SK-N-SH treated with all-trans-retinoic acid at 6 μM for 48 hours (cell line): ENCODE measurements around the gene HOXB7.

Source experiments
- ATAC-seq: fragments of 200-7000 bp; cut with Tn5 transposase; 3 replicates; pipeline ENCODE4 v1.9.1; 2020; ENCODE audit warnings: mild to moderate bottlenecking, moderate library complexity
- ARNTL ChIP-seq: fragments of 450-650 bp; formaldehyde crosslinking; IDR thresholded peaks from 2 replicates; pipeline ENCODE4 v1.5.0; 2020; ENCODE audit warnings: low read depth, mild to moderate bottlenecking, moderate library complexity, borderline replicate concordance
- BACH2 ChIP-seq: fragments of 250-450 bp; sonication (Bioruptor Pico); IDR thresholded peaks from 2 replicates; pipeline ENCODE4 v1.9.0; 2021; ENCODE audit warnings: mild to moderate bottlenecking, borderline replicate concordance
- CSDC2 ChIP-seq: fragments of 250-450 bp; sonication (Bioruptor Pico); IDR thresholded peaks from 2 replicates; pipeline ENCODE4 v1.5.0; 2020; ENCODE audit warnings: mild to moderate bottlenecking, moderate library complexity
- ESRRG ChIP-seq: fragments of 250-450 bp; sonication (Bioruptor Pico); IDR thresholded peaks from 2 replicates; pipeline ENCODE4 v1.6.1; 2021; ENCODE audit warnings: mild to moderate bottlenecking
- GLIS3 ChIP-seq: fragments of 250-450 bp; sonication (Bioruptor Pico); IDR thresholded peaks from 2 replicates; pipeline ENCODE4 v1.5.0; 2020; ENCODE audit warnings: mild to moderate bottlenecking, moderate library complexity
- ISL1 ChIP-seq: fragments of 250-450 bp; sonication (Bioruptor Pico); IDR thresholded peaks from 2 replicates; pipeline ENCODE4 v2.1.2; 2022; ENCODE audit warnings: mild to moderate bottlenecking, moderate library complexity
- OSR1 ChIP-seq: fragments of 250-450 bp; sonication (Bioruptor Pico); IDR thresholded peaks from 2 replicates; pipeline ENCODE4 v1.8.0; 2022; ENCODE audit warnings: moderate library complexity, mild to moderate bottlenecking, inconsistent platforms
- POU6F1 ChIP-seq: fragments of 250-450 bp; sonication (Bioruptor Pico); IDR thresholded peaks from 2 replicates; pipeline ENCODE4 v1.8.0; 2021; ENCODE audit warnings: low read depth, mild to moderate bottlenecking, moderate library complexity, borderline replicate concordance
- PPARA ChIP-seq: fragments of 250-450 bp; sonication (Bioruptor Pico); IDR thresholded peaks from 2 replicates; pipeline ENCODE4 v1.5.0; 2020; ENCODE audit warnings: mild to moderate bottlenecking, borderline replicate concordance
- RARB ChIP-seq: fragments of 250-450 bp; sonication (Bioruptor Pico); IDR thresholded peaks from 2 replicates; pipeline ENCODE4 v1.8.0; 2021; ENCODE audit warnings: mild to moderate bottlenecking, moderate library complexity
- SNAI2 ChIP-seq: fragments of 250-450 bp; sonication (Bioruptor Pico); IDR thresholded peaks from 2 replicates; pipeline ENCODE4 v1.5.0; 2020; ENCODE audit warnings: mild to moderate bottlenecking, moderate library complexity
- TCF4 ChIP-seq: fragments of 250-450 bp; sonication (Bioruptor Pico); IDR thresholded peaks from 2 replicates; pipeline ENCODE4 v1.8.0; 2021; ENCODE audit warnings: mild to moderate bottlenecking, moderate library complexity, borderline replicate concordance
- TOX ChIP-seq: fragments of 250-450 bp; sonication (Bioruptor Pico); IDR thresholded peaks from 2 replicates; pipeline ENCODE4 v1.8.0; 2021; ENCODE audit warnings: mild to moderate bottlenecking, moderate library complexity, borderline replicate concordance
- ZC3H10 ChIP-seq: fragments of 250-450 bp; sonication (Bioruptor Pico); IDR thresholded peaks from 2 replicates; pipeline ENCODE4 v1.5.1; 2021; ENCODE audit warnings: mild to moderate bottlenecking, moderate library complexity
- ZFP3 ChIP-seq: fragments of 250-450 bp; sonication (Bioruptor Pico); IDR thresholded peaks from 2 replicates; pipeline ENCODE4 v1.5.0; 2020; ENCODE audit warnings: mild to moderate bottlenecking, moderate library complexity
- ZNF565 ChIP-seq: fragments of 450-650 bp; formaldehyde crosslinking; conservative IDR thresholded peaks from 2 replicates; pipeline ENCODE4 v1.5.0; 2020; ENCODE audit warnings: low read depth, mild to moderate bottlenecking, moderate library complexity
- ZNF70 ChIP-seq: fragments of 450-650 bp; formaldehyde crosslinking; IDR thresholded peaks from 2 replicates; pipeline ENCODE4 v1.5.0; 2020; ENCODE audit warnings: mild to moderate bottlenecking, moderate library complexity
- ZNF8 ChIP-seq: fragments of 450-650 bp; formaldehyde crosslinking; IDR thresholded peaks from 2 replicates; pipeline ENCODE4 v1.5.0; 2020; ENCODE audit warnings: mild to moderate bottlenecking, moderate library complexity
- TF ChIP-seq, protein P1 (sequence below): fragments of 250-450 bp; sonication (Bioruptor Pico); IDR thresholded peaks from 2 replicates; pipeline ENCODE4 v1.8.0; 2020; ENCODE audit warnings: mild to moderate bottlenecking, moderate library complexity, borderline replicate concordance
- TF ChIP-seq, protein P2 (sequence below): fragments of 250-450 bp; sonication (Bioruptor Pico); IDR thresholded peaks from 2 replicates; pipeline ENCODE4 v1.5.0; 2020; ENCODE audit warnings: mild to moderate bottlenecking, moderate library complexity
- TF ChIP-seq, protein P3 (sequence below): fragments of 250-450 bp; sonication (Bioruptor Pico); IDR thresholded peaks from 2 replicates; pipeline ENCODE4 v1.5.1; 2020; ENCODE audit warnings: low read depth, mild to moderate bottlenecking, moderate library complexity

HOXB7 gene

GRCh38 chr17:48559122-48559839, 51.5 kb downstream of the HOXB7 start:
- TF ChIP-seq TOX (no peak), ZC3H10 (CRISPR knock-in tag) (no peak), ISL1 (no peak), ZNF8 (no peak), ESRRG (no peak), SNAI2 (CRISPR knock-in tag) (no peak), POU6F1 (CRISPR knock-in tag) (no peak), GLIS3 (CRISPR knock-in tag) (no peak), BACH2 (CRISPR knock-in tag) (no peak), PPARA (CRISPR knock-in tag) (no peak), TCF4 (CRISPR knock-in tag) (no peak), ZFP3 (no peak), OSR1 (no peak), CSDC2 (CRISPR knock-in tag) (no peak), ZNF565 (CRISPR knock-in tag) (no peak), ZNF70 (CRISPR knock-in tag) (no peak), ARNTL (no peak)
- TF ChIP-seq, protein P1, sequence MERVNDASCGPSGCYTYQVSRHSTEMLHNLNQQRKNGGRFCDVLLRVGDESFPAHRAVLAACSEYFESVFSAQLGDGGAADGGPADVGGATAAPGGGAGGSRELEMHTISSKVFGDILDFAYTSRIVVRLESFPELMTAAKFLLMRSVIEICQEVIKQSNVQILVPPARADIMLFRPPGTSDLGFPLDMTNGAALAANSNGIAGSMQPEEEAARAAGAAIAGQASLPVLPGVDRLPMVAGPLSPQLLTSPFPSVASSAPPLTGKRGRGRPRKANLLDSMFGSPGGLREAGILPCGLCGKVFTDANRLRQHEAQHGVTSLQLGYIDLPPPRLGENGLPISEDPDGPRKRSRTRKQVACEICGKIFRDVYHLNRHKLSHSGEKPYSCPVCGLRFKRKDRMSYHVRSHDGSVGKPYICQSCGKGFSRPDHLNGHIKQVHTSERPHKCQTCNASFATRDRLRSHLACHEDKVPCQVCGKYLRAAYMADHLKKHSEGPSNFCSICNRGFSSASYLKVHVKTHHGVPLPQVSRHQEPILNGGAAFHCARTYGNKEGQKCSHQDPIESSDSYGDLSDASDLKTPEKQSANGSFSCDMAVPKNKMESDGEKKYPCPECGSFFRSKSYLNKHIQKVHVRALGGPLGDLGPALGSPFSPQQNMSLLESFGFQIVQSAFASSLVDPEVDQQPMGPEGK (CRISPR knock-in tag): no peak
- TF ChIP-seq, protein P2, sequence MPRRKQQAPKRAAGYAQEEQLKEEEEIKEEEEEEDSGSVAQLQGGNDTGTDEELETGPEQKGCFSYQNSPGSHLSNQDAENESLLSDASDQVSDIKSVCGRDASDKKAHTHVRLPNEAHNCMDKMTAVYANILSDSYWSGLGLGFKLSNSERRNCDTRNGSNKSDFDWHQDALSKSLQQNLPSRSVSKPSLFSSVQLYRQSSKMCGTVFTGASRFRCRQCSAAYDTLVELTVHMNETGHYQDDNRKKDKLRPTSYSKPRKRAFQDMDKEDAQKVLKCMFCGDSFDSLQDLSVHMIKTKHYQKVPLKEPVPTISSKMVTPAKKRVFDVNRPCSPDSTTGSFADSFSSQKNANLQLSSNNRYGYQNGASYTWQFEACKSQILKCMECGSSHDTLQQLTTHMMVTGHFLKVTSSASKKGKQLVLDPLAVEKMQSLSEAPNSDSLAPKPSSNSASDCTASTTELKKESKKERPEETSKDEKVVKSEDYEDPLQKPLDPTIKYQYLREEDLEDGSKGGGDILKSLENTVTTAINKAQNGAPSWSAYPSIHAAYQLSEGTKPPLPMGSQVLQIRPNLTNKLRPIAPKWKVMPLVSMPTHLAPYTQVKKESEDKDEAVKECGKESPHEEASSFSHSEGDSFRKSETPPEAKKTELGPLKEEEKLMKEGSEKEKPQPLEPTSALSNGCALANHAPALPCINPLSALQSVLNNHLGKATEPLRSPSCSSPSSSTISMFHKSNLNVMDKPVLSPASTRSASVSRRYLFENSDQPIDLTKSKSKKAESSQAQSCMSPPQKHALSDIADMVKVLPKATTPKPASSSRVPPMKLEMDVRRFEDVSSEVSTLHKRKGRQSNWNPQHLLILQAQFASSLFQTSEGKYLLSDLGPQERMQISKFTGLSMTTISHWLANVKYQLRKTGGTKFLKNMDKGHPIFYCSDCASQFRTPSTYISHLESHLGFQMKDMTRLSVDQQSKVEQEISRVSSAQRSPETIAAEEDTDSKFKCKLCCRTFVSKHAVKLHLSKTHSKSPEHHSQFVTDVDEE (CRISPR knock-in tag): no peak
- TF ChIP-seq, protein P3, sequence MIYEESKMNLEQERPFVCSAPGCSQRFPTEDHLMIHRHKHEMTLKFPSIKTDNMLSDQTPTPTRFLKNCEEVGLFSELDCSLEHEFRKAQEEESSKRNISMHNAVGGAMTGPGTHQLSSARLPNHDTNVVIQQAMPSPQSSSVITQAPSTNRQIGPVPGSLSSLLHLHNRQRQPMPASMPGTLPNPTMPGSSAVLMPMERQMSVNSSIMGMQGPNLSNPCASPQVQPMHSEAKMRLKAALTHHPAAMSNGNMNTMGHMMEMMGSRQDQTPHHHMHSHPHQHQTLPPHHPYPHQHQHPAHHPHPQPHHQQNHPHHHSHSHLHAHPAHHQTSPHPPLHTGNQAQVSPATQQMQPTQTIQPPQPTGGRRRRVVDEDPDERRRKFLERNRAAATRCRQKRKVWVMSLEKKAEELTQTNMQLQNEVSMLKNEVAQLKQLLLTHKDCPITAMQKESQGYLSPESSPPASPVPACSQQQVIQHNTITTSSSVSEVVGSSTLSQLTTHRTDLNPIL: no peak
- TF ChIP-seq, all 23 proteins: peak for 0
- no peak for ATAC-seq

- TF ChIP-seq ISL1 (no peak), ZC3H10 (CRISPR knock-in tag) (no peak), ZNF565 (CRISPR knock-in tag) (no peak), RARB (CRISPR knock-in tag) (no peak), BACH2 (CRISPR knock-in tag) (no peak), OSR1 (no peak), ZNF8 (no peak), TCF4 (CRISPR knock-in tag) (no peak), PPARA (CRISPR knock-in tag) (no peak), GLIS3 (CRISPR knock-in tag) (no peak), SNAI2 (CRISPR knock-in tag) (no peak), POU6F1 (CRISPR knock-in tag) (no peak)
- TF ChIP-seq, protein P2 (CRISPR knock-in tag): no peak
- TF ChIP-seq, protein P1 (CRISPR knock-in tag): no peak
- no peak for ATAC-seq
Observed at GRCh38 chr17:48558831-48559121, 52.0 kb downstream of the HOXB7 start.
